ENCODE data around the gene SESN2.
A peak's percentile ranks its signal among the peaks of the same experiment; 100 is the strongest.
"Not testable (repeated sequence)": the region's sequence is repeated elsewhere in the genome, so short reads cannot be mapped to it uniquely, and the experiment has no call there.

Gene SESN2

GRCh38 chr1:28322194-28322593 is 62.9 kb downstream of the SESN2 start:
- CTCF ChIA-PET = no interaction called here
- TF ChIP-seq FOXA1 (IDR thresholded peaks at IDR 0.05) (no peak), PKNOX1 (IDR thresholded peaks at IDR 0.05) (peak; percentile 84)
- DNase-seq (ENCODE audit: extremely low spot score) = no peak
- POLR2A ChIA-PET = no interaction called here

GRCh38 chr1:28323720-28324119 is 64.4 kb downstream of the SESN2 start:
- DNase-seq (ENCODE audit: extremely low spot score) = no peak
- CTCF ChIA-PET = no interaction called here
- TF ChIP-seq FOXA1 (IDR thresholded peaks at IDR 0.05) = no peak
- TF ChIP-seq PKNOX1 (IDR thresholded peaks at IDR 0.05) = peak; percentile 43; the same call in 1 of the 2 replicates
- POLR2A ChIA-PET = no interaction called here

DNA sequence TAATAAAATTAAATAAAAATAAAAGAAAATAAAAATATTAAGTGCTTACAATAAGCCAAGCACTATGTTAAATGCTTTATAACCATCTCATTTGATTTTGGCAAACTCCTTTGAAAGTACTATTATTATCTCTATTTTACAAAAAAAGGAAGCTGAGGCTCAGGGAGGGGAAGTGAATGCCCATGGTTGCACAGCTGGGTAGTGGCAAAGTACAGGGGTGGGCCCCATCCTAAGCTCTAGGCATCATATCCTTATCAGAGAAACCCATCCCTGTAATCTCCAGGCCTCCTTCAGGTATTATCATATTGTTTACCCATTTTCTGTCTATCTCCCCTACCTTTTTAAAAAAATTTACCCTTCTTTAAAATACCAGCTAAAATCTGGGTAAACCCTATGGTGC is 67.2 kb downstream of the SESN2 start:
- TF ChIP-seq FOXK2 (IDR thresholded peaks at IDR 0.05) (no peak), CTBP1 (IDR thresholded peaks at IDR 0.05; ENCODE audit: borderline replicate concordance) (no peak), HDGF (IDR thresholded peaks at IDR 0.05; ENCODE audit: borderline replicate concordance) (no peak)
- ChIA-PET POLR2A (interaction anchor here (0.9 to 4.8 kb wide), 6 partner anchors 10 to 91 kb away, joined by 3 to 39 read pairs (median 4); partner anchors contain the start of gene ATP5IF1), CTCF (interaction anchor here (0.6 to 1.3 kb wide), 3 partner anchors 12 to 78 kb away, joined by 3 read pairs; no protein-coding TSS in a partner anchor)
- no peak for DNase-seq (ENCODE audit: extremely low spot score)

- POLR2A ChIA-PET = interaction anchor here (0.9 to 4.8 kb wide), 6 partner anchors 11 to 91 kb away, joined by 3 to 39 read pairs (median 4); partner anchors contain the start of gene ATP5IF1
- CTCF ChIA-PET = interaction anchor here (0.6 to 1.3 kb wide), 3 partner anchors 12 to 79 kb away, joined by 3 read pairs; no protein-coding TSS in a partner anchor
- no peak for DNase-seq (ENCODE audit: extremely low spot score)
- TF ChIP-seq PKNOX1 (IDR thresholded peaks at IDR 0.05) (no peak), ARNT (IDR thresholded peaks at IDR 0.05) (no peak), FOXA1 (IDR thresholded peaks at IDR 0.05) (no peak), TARDBP (IDR thresholded peaks at IDR 0.05) (no peak), CTBP1 (IDR thresholded peaks at IDR 0.05; ENCODE audit: borderline replicate concordance) (no peak), NFRKB (IDR thresholded peaks at IDR 0.05) (no peak), L3MBTL2 (conservative IDR thresholded peaks at IDR 0.05) (no peak), BHLHE40 (IDR thresholded peaks at IDR 0.05; ENCODE audit: borderline replicate concordance) (no peak), HDGF (IDR thresholded peaks at IDR 0.05; ENCODE audit: borderline replicate concordance) (no peak), SP1 (IDR thresholded peaks at IDR 0.05) (no peak), ZNF384 (IDR thresholded peaks at IDR 0.05) (no peak)
These were observed 67.7 kb downstream of the SESN2 start for GRCh38 chr1:28326984-28327383.

- DNase-seq (ENCODE audit: extremely low spot score) = not testable (repeated sequence)
- POLR2A ChIA-PET = interaction anchor here (0.9 to 4.8 kb wide), 8 partner anchors 11 to 92 kb away, joined by 3 to 39 read pairs (median 6); partner anchors contain the start of genes ATP5IF1 and PHACTR4
- CTCF ChIA-PET = interaction anchor here (1.2 to 1.3 kb wide), 2 partner anchors 33 to 79 kb away, joined by 3 read pairs; no protein-coding TSS in a partner anchor
These were observed 68.1 kb downstream of the SESN2 start for GRCh38 chr1:28327431-28327830.

DNA sequence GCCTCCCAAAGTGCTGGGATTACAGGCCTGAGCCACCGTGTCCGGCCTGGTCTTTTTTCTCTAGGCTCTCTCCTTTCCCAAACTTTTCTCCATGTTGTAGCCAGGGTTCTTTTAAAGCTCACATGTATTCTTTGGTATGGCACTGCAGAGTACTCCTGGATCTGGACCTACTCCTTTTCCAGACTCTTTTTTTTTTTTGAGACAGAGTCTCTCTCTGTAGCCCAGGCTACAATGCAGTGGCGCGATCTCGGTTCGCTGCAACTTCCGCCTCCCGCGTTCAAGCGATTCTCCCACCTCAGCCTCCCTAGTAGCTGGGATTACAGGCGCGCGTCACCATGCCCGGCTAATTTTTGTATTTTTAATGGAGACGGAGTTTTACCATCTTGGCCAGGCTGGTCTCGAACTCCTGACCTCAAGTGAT is 68.9 kb downstream of the SESN2 start:
- no peak for TF ChIP-seq BHLHE40 (IDR thresholded peaks at IDR 0.05; ENCODE audit: borderline replicate concordance)
- TF ChIP-seq FOXA1 (IDR thresholded peaks at IDR 0.05) = no peak
- TF ChIP-seq FOXK2 (IDR thresholded peaks at IDR 0.05) = no peak
- no peak for TF ChIP-seq NFRKB (IDR thresholded peaks at IDR 0.05)
- TF ChIP-seq PKNOX1 (IDR thresholded peaks at IDR 0.05) = no peak
- no peak for TF ChIP-seq HDGF (IDR thresholded peaks at IDR 0.05; ENCODE audit: borderline replicate concordance)
- TF ChIP-seq LEF1 (IDR thresholded peaks at IDR 0.05; ENCODE audit: borderline replicate concordance) = no peak
- no peak for TF ChIP-seq FOXM1 (IDR thresholded peaks at IDR 0.05; ENCODE audit: borderline replicate concordance)
- no peak for TF ChIP-seq ZNF384 (IDR thresholded peaks at IDR 0.05)
- TF ChIP-seq TARDBP (IDR thresholded peaks at IDR 0.05) = no peak
- no peak for TF ChIP-seq SUZ12 (IDR thresholded peaks at IDR 0.05)
- TF ChIP-seq CTBP1 (IDR thresholded peaks at IDR 0.05; ENCODE audit: borderline replicate concordance) = no peak
- no peak for TF ChIP-seq L3MBTL2 (conservative IDR thresholded peaks at IDR 0.05)
- TF ChIP-seq ARNT (IDR thresholded peaks at IDR 0.05) = no peak
- ChIA-PET CTCF (interaction anchor here (1.0 kb wide), 1 partner anchor 79 kb away, joined by 4 read pairs; no protein-coding TSS in a partner anchor), POLR2A (interaction anchor here (0.6 to 4.8 kb wide), 41 partner anchors 10 to 853 kb away, joined by 3 to 39 read pairs (median 4); partner anchors contain the start of genes ATP5IF1, EYA3, PHACTR4 and RCC1)
- no peak for DNase-seq (ENCODE audit: extremely low spot score)
